ENCODE measurements around the gene MAGEL2. TPM values are rescaled to one million over a fixed set of nuclear protein-coding genes. Genes with fewer than 3 reads are reported as not detected.
A peak's percentile ranks its signal among the peaks of the same experiment; 100 is the strongest.

The MAGEL2 gene
- total and polyA plus RNA-seq, 8 donors: 0.10 to 1.7 (median 0.79) TPM; not detected in 4

GRCh38 chr15:23646165-23647000, 1.3 kb downstream of the MAGEL2 start:
- no peak for TF ChIP-seq CTCF (IDR thresholded peaks at IDR 0.05)
- intact Hi-C loops (cut with DNase I; ENCODE audit: low total_unique reads): loop anchor here (10.0 kb wide), 1 partner anchor 228 kb away; no protein-coding TSS in a partner anchor
- Histone ChIP-seq H3K27me3 (peaks cover 0 to 66% (median 10%) of the 10 kb centered on the region in 3 donors), H3K4me3 (no peak overlapping the region), H3K36me3 (no peaks in the 10 kb centered on the region), H3K27ac (no peak overlapping the region), H3K9me3 (no peaks in the 10 kb centered on the region), H3K4me1 (peaks cover 0 to 10% (median 3%) of the 10 kb centered on the region in 4 donors)
- no peak for DNase-seq
- 92 to 97% (median 94%) methylated on average over 39 to 51 of the region's 51 CpGs for WGBS, 5 donors

GRCh38 chr15:23645371-23646164, 2.1 kb downstream of the MAGEL2 start:
- Histone ChIP-seq H3K36me3 (no peaks in the 10 kb centered on the region), H3K9me3 (no peaks in the 10 kb centered on the region), H3K4me3 (no peak overlapping the region), H3K4me1 (peaks cover 0 to 10% (median 3%) of the 10 kb centered on the region in 4 donors), H3K27me3 (peaks cover 0 to 66% (median 10%) of the 10 kb centered on the region in 3 donors), H3K27ac (no peak overlapping the region)
- peak in 1 of 2 donors; percentile 66 for DNase-seq
- intact Hi-C loops (cut with DNase I; ENCODE audit: low total_unique reads): loop anchor here (10.0 kb wide), 1 partner anchor 229 kb away; no protein-coding TSS in a partner anchor
- TF ChIP-seq POLR2AphosphoS5 (IDR thresholded peaks at IDR 0.05): no peak
- no peak for TF ChIP-seq CTCF (IDR thresholded peaks at IDR 0.05)
- no peak for TF ChIP-seq POLR2A (IDR thresholded peaks at IDR 0.05)
- no peak for TF ChIP-seq EP300 (IDR thresholded peaks at IDR 0.05)
- WGBS, 5 donors: 80 to 85% (median 84%) methylated on average over 19 to 40 of the region's 40 CpGs

GRCh38 chr15:23644829-23645228, 2.8 kb downstream of the MAGEL2 start:
- Histone ChIP-seq H3K4me3 (no peak overlapping the region), H3K27me3 (peaks cover 0 to 64% (median 10%) of the 10 kb centered on the region in 3 donors), H3K36me3 (no peaks in the 10 kb centered on the region), H3K4me1 (peaks cover 0 to 10% (median 3%) of the 10 kb centered on the region in 4 donors), H3K9me3 (no peaks in the 10 kb centered on the region), H3K27ac (no peak overlapping the region)
- WGBS, 5 donors: 89 to 97% (median 95%) methylated on average over 5 to 13 of the region's 13 CpGs
- no peak for DNase-seq
- TF ChIP-seq POLR2A (IDR thresholded peaks at IDR 0.05) (no peak), CTCF (IDR thresholded peaks at IDR 0.05) (no peak), EP300 (IDR thresholded peaks at IDR 0.05) (no peak), POLR2AphosphoS5 (IDR thresholded peaks at IDR 0.05) (no peak)
- intact Hi-C loops (cut with DNase I; ENCODE audit: low total_unique reads): loop anchor here (10.0 kb wide), 1 partner anchor 230 kb away; no protein-coding TSS in a partner anchor

GRCh38 chr15:23642413-23643044, 5.1 kb downstream of the MAGEL2 start:
- peak; percentile 56 to 88 for DNase-seq
- H3K27ac ChIP-seq: no peak overlapping the region
- H3K36me3 ChIP-seq: no peaks in the 10 kb centered on the region
- WGBS, 5 donors: 6 to 18% (median 16%) methylated on average over 12 to 13 of the region's 13 CpGs
- peaks cover 0 to 41% (median 7%) of the 10 kb centered on the region in 3 donors for H3K27me3 ChIP-seq
- no peak overlapping the region for H3K4me3 ChIP-seq
- no peaks in the 10 kb centered on the region for H3K9me3 ChIP-seq
- peaks cover 0 to 8% (median 2%) of the 10 kb centered on the region in 4 donors for H3K4me1 ChIP-seq
- TF ChIP-seq POLR2AphosphoS5 (IDR thresholded peaks at IDR 0.05) (no peak), EP300 (IDR thresholded peaks at IDR 0.05) (no peak), CTCF (IDR thresholded peaks at IDR 0.05) (peak in 5 of 7 experiments; percentile 64 to 80 (median 71))
- intact Hi-C loops (cut with DNase I; ENCODE audit: low total_unique reads): loop anchor here (10.0 kb wide), 1 partner anchor 232 kb away; no protein-coding TSS in a partner anchor

Measured in stomach (tissue), 9 donors.